Renal cortex interstitium (tissue), 11 donors: ENCODE data around the gene TTC23. TPM values are rescaled to one million over a fixed set of nuclear protein-coding genes. Genes with fewer than 3 reads are reported as not detected.
A peak's percentile ranks its signal among the peaks of the same experiment; 100 is the strongest.
"Not testable (repeated sequence)": the region's sequence is repeated elsewhere in the genome, so short reads cannot be mapped to it uniquely, and the experiment has no call there.

Source experiments
- DNase-seq, 11 donors: peaks; one replicate each; pipeline ENCODE4 v3.0.0-alpha.2; 2013; ENCODE audit warnings: low read depth in 9 of 11, low spot score in 4 of 11; ENCODE audit errors: extremely low read depth in 1 of 11
- polyA plus RNA-seq, 3 donors: library from polyadenylated mRNA; unstranded; fragments of 120-200 nt; gene quantifications; one replicate each; pipeline ENCODE4 v1.2.1, GENCODE V29; 2013; ENCODE audit not compliant: insufficient read length in 3 of 3

The TTC23 gene
- polyA plus RNA-seq, 3 donors: 29.3 to 35.4 (median 32.3) TPM

- DNase-seq: no peak
Observed at GRCh38 chr15:99114511-99115299, 134.7 kb downstream of the TTC23 start.

DNA sequence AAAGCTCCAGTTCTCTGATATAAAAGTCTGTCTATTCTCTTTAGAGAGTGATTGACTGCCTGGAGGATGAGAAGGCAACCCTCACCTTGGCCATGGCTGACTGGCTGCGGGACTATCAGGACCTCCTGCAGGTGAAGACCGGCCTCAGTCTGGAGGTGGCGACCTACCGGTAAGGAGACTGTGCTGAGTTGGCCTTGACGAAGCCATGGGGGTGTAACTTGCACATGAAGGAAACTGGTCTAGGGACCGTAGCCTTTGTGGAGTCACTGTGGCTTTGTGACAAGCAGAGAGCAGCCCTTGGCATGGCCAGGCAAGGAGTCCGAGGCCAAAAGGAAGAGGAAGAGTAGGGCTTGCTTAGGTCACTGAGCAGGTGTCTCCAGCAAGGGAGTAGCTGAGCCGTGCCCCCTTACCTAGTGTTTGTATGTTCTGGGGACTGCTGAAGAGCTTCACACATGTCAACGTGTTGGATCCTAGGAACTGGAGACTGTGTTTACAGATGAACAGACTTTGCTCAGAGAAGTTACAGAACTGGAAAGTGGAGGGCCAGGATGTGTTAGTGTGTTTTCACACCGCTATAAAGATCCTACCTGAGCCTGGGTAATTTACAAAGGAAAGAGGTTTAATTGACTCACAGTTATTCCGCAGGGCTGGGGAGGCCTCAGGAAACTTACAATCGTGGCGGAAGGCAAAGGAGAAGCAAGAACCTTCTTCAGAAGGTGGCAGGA lies 135.7 kb downstream of the TTC23 start:
- DNase-seq: no peak

DNA sequence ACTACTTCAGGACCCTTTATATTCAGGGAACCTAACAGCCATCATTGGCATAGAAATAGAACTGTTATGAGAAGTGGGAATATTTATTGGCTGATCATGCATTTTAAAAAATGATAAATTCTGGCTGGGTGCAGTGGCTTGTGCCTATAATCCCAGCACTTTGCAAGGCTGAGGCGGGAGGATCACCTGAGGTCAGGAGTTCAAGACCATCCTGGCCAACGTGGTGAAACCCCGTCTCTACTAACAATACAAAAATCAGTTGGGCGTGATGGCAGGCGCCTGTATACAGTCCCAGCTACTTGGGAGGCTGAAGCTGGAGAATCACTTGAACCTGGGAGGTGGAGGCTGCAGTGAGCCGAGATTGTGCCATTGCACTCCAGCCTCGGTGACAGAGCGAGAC lies 137.7 kb downstream of the TTC23 start:
- not testable (repeated sequence) for DNase-seq

GRCh38 chr15:99110581-99111320 lies 138.6 kb downstream of the TTC23 start:
- DNase-seq: no peak

- DNase-seq: no peak
Observed at GRCh38 chr15:99110093-99110492, 139.3 kb downstream of the TTC23 start.

GRCh38 chr15:99109555-99110021 lies 139.8 kb downstream of the TTC23 start:
- no peak for DNase-seq

GRCh38 chr15:99108993-99109392 lies 140.4 kb downstream of the TTC23 start:
- no peak for DNase-seq

DNA sequence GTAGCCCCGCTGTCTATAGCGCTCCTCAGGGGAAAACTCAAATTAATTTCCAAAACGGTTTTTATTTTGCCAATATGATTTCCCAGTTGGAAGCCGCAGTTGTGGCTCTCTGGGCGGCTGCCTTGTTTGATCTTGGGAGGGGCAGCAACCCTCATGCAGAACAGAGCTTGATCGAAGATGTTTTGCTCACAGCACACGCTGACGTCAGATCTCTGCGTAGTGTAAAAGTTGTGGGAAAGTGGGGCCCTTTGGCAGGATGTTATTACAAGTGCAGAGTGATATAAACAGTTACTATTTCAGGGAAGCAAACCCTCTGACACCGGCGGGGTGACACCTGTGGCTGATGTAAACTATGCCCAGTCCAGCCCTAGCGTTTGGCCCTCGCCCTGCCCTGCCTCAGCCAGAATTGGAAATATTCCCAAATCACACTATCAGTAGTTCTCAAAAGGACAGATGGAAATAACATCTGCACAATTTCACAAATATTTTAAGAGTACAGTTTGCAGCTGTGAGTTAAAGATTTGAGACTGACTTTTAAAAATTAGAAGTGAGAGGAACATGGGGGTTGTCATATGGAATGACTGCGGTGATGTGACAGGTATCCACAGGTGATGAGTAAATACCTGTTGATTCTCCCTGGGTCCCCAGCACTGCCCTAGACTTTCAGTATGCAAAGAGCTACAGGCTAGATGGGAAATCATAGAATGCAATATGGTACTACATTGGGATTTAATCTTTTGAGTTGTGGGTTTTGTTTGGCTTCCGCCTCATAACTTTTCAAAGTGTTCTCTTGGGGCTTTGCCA lies 142.8 kb downstream of the TTC23 start:
- no peak for DNase-seq

DNA sequence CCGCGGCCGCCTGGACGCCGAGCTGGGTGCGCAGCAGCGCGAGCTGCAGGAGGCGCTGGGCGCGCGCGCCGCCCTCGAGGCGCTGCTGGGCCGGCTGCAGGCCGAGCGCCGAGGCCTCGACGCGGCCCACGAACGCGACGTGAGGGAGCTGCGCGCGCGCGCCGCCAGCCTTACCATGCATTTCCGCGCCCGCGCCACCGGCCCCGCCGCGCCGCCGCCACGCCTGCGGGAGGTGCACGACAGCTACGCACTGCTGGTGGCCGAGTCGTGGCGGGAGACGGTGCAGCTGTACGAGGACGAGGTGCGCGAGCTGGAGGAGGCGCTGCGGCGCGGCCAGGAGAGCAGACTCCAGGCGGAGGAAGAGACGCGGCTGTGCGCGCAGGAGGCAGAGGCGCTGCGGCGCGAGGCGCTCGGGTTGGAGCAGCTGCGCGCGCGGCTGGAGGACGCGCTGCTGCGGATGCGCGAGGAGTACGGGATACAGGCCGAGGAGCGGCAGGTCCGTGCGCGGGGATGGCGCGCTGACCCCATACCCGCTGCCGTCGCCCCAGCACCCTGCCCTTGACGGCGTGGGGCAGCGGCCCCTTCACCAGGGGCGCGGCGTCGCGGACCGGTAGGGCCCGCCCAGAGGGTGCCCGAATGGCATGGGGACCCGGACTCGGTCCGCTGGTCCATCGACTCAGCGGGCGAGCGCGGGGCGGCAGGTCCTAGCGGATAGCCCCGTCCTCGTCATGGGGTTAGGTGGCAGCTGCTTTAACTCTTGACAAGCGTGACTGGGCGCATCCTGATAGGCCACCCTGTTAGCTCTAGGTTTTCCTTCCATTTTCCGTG lies 143.7 kb downstream of the TTC23 start:
- peak in 5 of 11 donors; percentile 41 to 51 (median 47) for DNase-seq

DNA sequence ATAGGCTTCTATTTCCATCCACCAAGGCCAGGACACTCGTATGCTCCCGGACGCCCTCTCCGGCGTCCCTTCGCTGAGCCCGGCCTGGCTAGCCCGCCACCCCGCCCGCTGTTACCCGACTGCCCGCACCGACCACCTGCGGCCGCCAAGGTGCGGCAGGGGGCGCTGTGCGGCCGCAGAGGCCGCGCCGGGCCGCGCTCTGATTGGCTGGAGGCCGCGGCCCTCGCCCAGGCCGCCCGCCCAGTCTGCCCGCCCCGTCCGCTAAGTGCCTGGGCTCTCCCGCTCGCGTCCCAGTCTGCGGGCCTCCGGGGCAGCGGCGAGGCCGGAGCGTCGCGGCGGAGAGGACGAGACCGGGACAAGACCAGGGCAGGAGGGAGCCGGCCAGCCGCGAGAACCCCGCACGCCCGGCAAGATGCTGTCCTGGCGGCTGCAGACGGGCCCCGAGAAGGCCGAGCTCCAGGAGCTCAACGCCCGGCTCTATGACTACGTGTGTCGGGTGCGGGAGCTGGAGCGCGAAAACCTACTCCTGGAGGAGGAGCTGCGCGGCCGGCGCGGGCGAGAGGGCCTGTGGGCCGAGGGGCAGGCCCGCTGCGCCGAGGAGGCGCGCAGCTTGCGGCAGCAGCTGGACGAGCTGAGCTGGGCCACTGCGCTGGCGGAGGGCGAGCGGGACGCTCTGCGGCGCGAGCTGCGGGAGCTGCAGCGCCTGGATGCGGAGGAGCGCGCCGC lies 144.4 kb downstream of the TTC23 start, which contains the start of gene SYNM:
SYNM (plus strand) TSS at position 293 of the 726 bp plus-strand sequence; CDS start at position 413, 120 bp downstream.
- DNase-seq: peak in 6 of 11 donors; percentile 60 to 76 (median 64)

GRCh38 chr15:99103279-99103678 lies 146.1 kb downstream of the TTC23 start:
- DNase-seq: no peak

GRCh38 chr15:99102332-99103235 lies 146.8 kb downstream of the TTC23 start:
- peak in 1 of 11 donors; percentile 41 for DNase-seq

- DNase-seq: no peak
Observed at GRCh38 chr15:99101501-99101900, 147.9 kb downstream of the TTC23 start.

DNA sequence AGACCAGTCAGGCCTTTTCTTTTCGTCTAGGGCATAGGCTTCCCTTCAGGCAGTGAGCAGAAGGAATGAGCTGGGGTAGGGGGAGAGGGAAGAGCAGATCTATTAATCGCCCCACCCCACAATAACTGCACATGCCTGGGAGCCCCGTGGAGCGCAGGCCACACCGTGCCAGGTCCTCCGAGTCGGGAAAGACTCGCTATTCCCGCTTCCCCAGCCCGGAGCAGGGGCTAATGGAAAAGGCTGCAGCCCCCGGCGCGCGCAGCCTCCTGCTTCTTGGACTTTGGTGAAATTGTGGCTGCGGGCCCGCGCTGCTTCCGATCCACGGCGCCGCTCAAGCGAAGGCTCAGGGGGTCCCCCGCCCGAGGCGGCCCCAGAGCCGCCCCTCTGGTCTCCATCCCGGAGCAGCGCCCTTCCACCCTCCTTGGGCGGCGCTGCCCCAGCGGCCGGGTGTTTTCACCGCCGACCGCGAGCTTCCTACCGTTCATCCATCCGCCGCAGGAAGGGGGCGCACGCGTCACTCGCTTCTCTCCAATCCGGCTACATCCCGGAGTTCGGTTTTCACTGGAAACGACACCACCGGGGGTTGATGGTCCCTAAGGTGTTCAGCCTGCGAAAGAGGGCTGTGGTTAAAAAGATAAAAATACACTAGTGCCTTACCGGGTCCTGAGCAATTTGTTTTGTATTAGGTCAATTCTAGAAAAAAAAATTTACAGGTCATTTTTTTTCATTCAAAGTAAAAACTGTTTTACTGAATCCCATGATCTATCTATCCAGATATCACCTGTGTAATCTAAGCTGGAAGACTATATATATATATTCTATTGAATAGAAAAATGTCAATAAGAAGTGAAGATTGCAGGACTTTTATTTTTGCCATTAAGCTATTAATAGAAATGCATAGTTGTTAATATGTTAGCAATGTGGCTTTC lies 148.9 kb downstream of the TTC23 start:
- DNase-seq: peak in 6 of 11 donors; percentile 63 to 72 (median 70)

- DNase-seq: no peak
Observed at GRCh38 chr15:99099661-99100060, 149.7 kb downstream of the TTC23 start.
